ENCODE measurements around the gene FAM200B.

GRCh38 chr4:15659768-15660570 is 21.7 kb upstream of the FAM200B start:
- no peak for TF ChIP-seq TCF12 (IDR thresholded peaks at IDR 0.05; ENCODE audit: low read depth)
- no peak for TF ChIP-seq EP300 (IDR thresholded peaks at IDR 0.05; ENCODE audit: borderline replicate concordance)
